Parathyroid adenoma (tissue), 2 donors: ENCODE data around the gene KCNA3.

Experiments
- H2AFZ ChIP-seq: fragments of 300-600 bp; sonication (generic); one replicate; pipeline ENCODE4 v1.7.0; 2017; ENCODE audit warnings: antibody characterized with exemption, mild to moderate bottlenecking
- H3K27ac ChIP-seq: fragments of 300-600 bp; sonication (generic); one replicate; pipeline ENCODE4 v1.7.0; 2017
- H3K27me3 ChIP-seq: fragments of 300-600 bp; sonication (generic); one replicate; pipeline ENCODE4 v1.7.0; 2017; ENCODE audit warnings: low read length; ENCODE audit not compliant: control insufficient read depth, insufficient read depth
- H3K36me3 ChIP-seq: fragments of 300-600 bp; sonication (generic); one replicate; pipeline ENCODE4 v1.7.0; 2017; ENCODE audit warnings: low read length; ENCODE audit not compliant: control insufficient read depth, insufficient read depth
- H3K4me1 ChIP-seq: fragments of 300-600 bp; sonication (generic); one replicate; pipeline ENCODE4 v1.7.0; 2017; ENCODE audit warnings: control low read depth
- H3K4me2 ChIP-seq: fragments of 300-600 bp; sonication (generic); one replicate; pipeline ENCODE4 v1.7.0; 2017; ENCODE audit warnings: low read length
- H3K4me3 ChIP-seq: fragments of 300-600 bp; sonication (generic); one replicate; pipeline ENCODE4 v1.7.0; 2017; ENCODE audit warnings: low read depth, low read length
- H3K79me2 ChIP-seq: fragments of 300-600 bp; sonication (generic); one replicate; pipeline ENCODE4 v1.7.0; 2017; ENCODE audit warnings: control low read depth
- H3K9ac ChIP-seq: fragments of 300-600 bp; sonication (generic); one replicate; pipeline ENCODE4 v1.7.0; 2017; ENCODE audit warnings: mild to moderate bottlenecking
- H3K9me3 ChIP-seq: fragments of 300-600 bp; sonication (generic); one replicate; pipeline ENCODE4 v1.7.0; 2017; ENCODE audit warnings: low read length; ENCODE audit not compliant: control insufficient read depth
- CTCF ChIP-seq: fragments of 300-600 bp; sonication (generic); IDR thresholded peaks from one replicate; pipeline ENCODE4 v1.7.0; 2017; ENCODE audit warnings: antibody characterized with exemption, mild to moderate bottlenecking
- donor health status: primary hyperparathyroidism.

Gene KCNA3

GRCh38 chr1:110634455-110635311, 40.1 kb downstream of the KCNA3 start:
- Histone ChIP-seq H3K27ac (no peak overlapping the region), H2AFZ (no peak overlapping the region), H3K27me3 (no peaks in the 10 kb centered on the region)

GRCh38 chr1:110634086-110634454, 40.7 kb downstream of the KCNA3 start:
- H3K27ac ChIP-seq = no peak overlapping the region
- no peaks in the 10 kb centered on the region for H3K79me2 ChIP-seq
- no peak overlapping the region for H3K9ac ChIP-seq
- H3K36me3 ChIP-seq = no peaks in the 10 kb centered on the region
- H3K9me3 ChIP-seq = no peaks in the 10 kb centered on the region
- H3K27me3 ChIP-seq = no peaks in the 10 kb centered on the region
- no peak overlapping the region for H3K4me3 ChIP-seq
- H3K4me1 ChIP-seq = no peaks in the 10 kb centered on the region
- H2AFZ ChIP-seq = no peak overlapping the region
- TF ChIP-seq CTCF = no peak
- no peak overlapping the region for H3K4me2 ChIP-seq

More at GRCh38 chr1:110634455-110635311, 40.1 kb downstream of the KCNA3 start:
- Histone ChIP-seq H3K9me3 (no peaks in the 10 kb centered on the region), H3K4me2 (no peak overlapping the region), H3K4me1 (no peaks in the 10 kb centered on the region), H3K4me3 (no peak overlapping the region), H3K9ac (no peak overlapping the region), H3K36me3 (no peaks in the 10 kb centered on the region), H3K79me2 (no peaks in the 10 kb centered on the region)
- TF ChIP-seq CTCF = no peak

GRCh38 chr1:110633646-110634030, 41.1 kb downstream of the KCNA3 start:
- Histone ChIP-seq H3K9ac (no peak overlapping the region), H3K4me3 (no peak overlapping the region), H2AFZ (no peak overlapping the region), H3K4me1 (no peaks in the 10 kb centered on the region), H3K27me3 (no peaks in the 10 kb centered on the region), H3K79me2 (no peaks in the 10 kb centered on the region), H3K4me2 (no peak overlapping the region), H3K27ac (no peak overlapping the region), H3K9me3 (no peaks in the 10 kb centered on the region), H3K36me3 (no peaks in the 10 kb centered on the region)
- TF ChIP-seq CTCF = no peak

GRCh38 chr1:110631836-110632620, 42.7 kb downstream of the KCNA3 start:
- TF ChIP-seq CTCF = no peak
- H3K4me2 ChIP-seq = no peak overlapping the region
- H3K4me1 ChIP-seq = no peaks in the 10 kb centered on the region
- H3K9me3 ChIP-seq = no peaks in the 10 kb centered on the region
- H3K9ac ChIP-seq = no peak overlapping the region
- no peaks in the 10 kb centered on the region for H3K79me2 ChIP-seq
- no peak overlapping the region for H2AFZ ChIP-seq
- no peaks in the 10 kb centered on the region for H3K36me3 ChIP-seq
- H3K27ac ChIP-seq = no peak overlapping the region
- H3K27me3 ChIP-seq = no peaks in the 10 kb centered on the region
- H3K4me3 ChIP-seq = no peak overlapping the region
